T-helper 9 cell (primary cell): Measurements from ENCODE around the gene SH3GL1.
"Not testable (repeated sequence)": the region's sequence is repeated elsewhere in the genome, so short reads cannot be mapped to it uniquely, and the experiment has no call there.

ENCODE experiments used
- DNase-seq: peaks from one replicate; pipeline ENCODE4 v3.0.0-alpha.2; 2020

The SH3GL1 gene

GRCh38 chr19:4362831-4363545 is 37.4 kb downstream of the SH3GL1 start:
- DNase-seq, result no peak

- no peak for DNase-seq
Measured at GRCh38 chr19:4362101-4362828, 38.1 kb downstream of the SH3GL1 start.

- no peak for DNase-seq
Measured at GRCh38 chr19:4361152-4362046, 38.9 kb downstream of the SH3GL1 start.

- DNase-seq, result no peak
Measured at GRCh38 chr19:4360641-4361151, 39.7 kb downstream of the SH3GL1 start.

- no peak for DNase-seq
Measured at GRCh38 chr19:4360081-4360569, 40.2 kb downstream of the SH3GL1 start.

GRCh38 chr19:4359627-4360000 is 40.7 kb downstream of the SH3GL1 start:
- no peak for DNase-seq

GRCh38 chr19:4358709-4359626 is 41.4 kb downstream of the SH3GL1 start:
- DNase-seq, result no peak

- DNase-seq, result no peak
Measured at GRCh38 chr19:4357921-4358326, 42.4 kb downstream of the SH3GL1 start.

- no peak for DNase-seq
Measured at GRCh38 chr19:4357095-4357797, 43.1 kb downstream of the SH3GL1 start.

- DNase-seq, result no peak
Measured at GRCh38 chr19:4354897-4355296, 45.5 kb downstream of the SH3GL1 start.

GRCh38 chr19:4354282-4354681 is 46.1 kb downstream of the SH3GL1 start:
- DNase-seq, result no peak

- peak; percentile 49 for DNase-seq
Measured at GRCh38 chr19:4352701-4353121, 47.6 kb downstream of the SH3GL1 start.

GRCh38 chr19:4350726-4351125 is 49.6 kb downstream of the SH3GL1 start:
- no peak for DNase-seq

- DNase-seq, result no peak
Measured at GRCh38 chr19:4350111-4350510, 50.2 kb downstream of the SH3GL1 start.

GRCh38 chr19:4349225-4349624 is 51.1 kb downstream of the SH3GL1 start:
- DNase-seq, result not testable (repeated sequence)

- DNase-seq, result no peak
Measured at GRCh38 chr19:4347521-4347920, 52.8 kb downstream of the SH3GL1 start.

GRCh38 chr19:4346020-4346383 is 54.3 kb downstream of the SH3GL1 start:
- DNase-seq, result no peak

- DNase-seq, result no peak
Measured at GRCh38 chr19:4345342-4346019, 54.9 kb downstream of the SH3GL1 start.

GRCh38 chr19:4343370-4344307 is 56.7 kb downstream of the SH3GL1 start, which contains the start of gene MPND:
Gene MPND (plus strand): TSS chr19:4343562. CDS start chr19:4343594, 32 bp downstream.
- DNase-seq, result peak; percentile 92
